Testis (tissue), 3 donors: ENCODE data around the gene HAAO. TPM values are rescaled to one million over a fixed set of nuclear protein-coding genes. Genes with fewer than 3 reads are reported as not detected.

Experiments used
- DNase-seq: peaks from one replicate; pipeline ENCODE4 v3.0.0-alpha.2; 2019
- H3K27ac ChIP-seq, 2 donors: fragments of 200-600 bp; sonication (generic); one replicate each; pipeline ENCODE4 v1.5.1; 2019
- H3K27me3 ChIP-seq: fragments of 200-600 bp; sonication (generic); one replicate; pipeline ENCODE4 v1.5.1; 2019
- H3K36me3 ChIP-seq: fragments of 200-600 bp; sonication (generic); one replicate; pipeline ENCODE4 v1.5.1; 2017; ENCODE audit warnings: low read depth; ENCODE audit errors: missing control alignments
- H3K4me1 ChIP-seq: fragments of 200-600 bp; sonication (generic); one replicate; pipeline ENCODE4 v1.5.1; 2019
- H3K4me3 ChIP-seq, 2 donors: fragments of 200-600 bp; sonication (generic); one replicate each; pipeline ENCODE4 v1.5.1; 2017 to 2019
- H3K9me3 ChIP-seq: fragments of 200-600 bp; sonication (generic); one replicate; pipeline ENCODE4 v1.5.1; 2017
- CTCF ChIP-seq, 3 experiments: fragments of 450-650 bp in 2 of 3; fragments of 200-600 bp in 1 of 3; sonication (generic) in 1 of 3; IDR thresholded peaks; one replicate each; pipeline ENCODE4 v1.5.1; 2016 to 2019; ENCODE audit warnings: antibody characterized with exemption in 3 of 3, mild to moderate bottlenecking in 2 of 3, moderate library complexity in 1 of 3
- POLR2A ChIP-seq: fragments of 450-650 bp; IDR thresholded peaks from one replicate; pipeline ENCODE4 v1.6.1; 2017; ENCODE audit warnings: antibody characterized with exemption, mild to moderate bottlenecking, moderate library complexity
- WGBS, 2 donors: methylation state at CpG; one replicate each; pipeline ENCODE4 v1.1.5; 2018; 5-methylcytosine and 5-hydroxymethylcytosine counted together
- intact Hi-C: fragments of 100-400 bp; cut with DNase I; formaldehyde crosslinking; loops from one replicate; pipeline ENCODE4 v1.15.1; 2023; ENCODE audit warnings: low total_unique reads
- polyA plus RNA-seq: library from polyadenylated mRNA; stranded (reverse); fragments of 350-450 nt; fragmentation: Illumina TruSeq; extraction: RNeasy Lipid Tissue Mini Kit (QIAGEN cat#74804); gene quantifications from one replicate; pipeline ENCODE4 v1.2.3, GENCODE V29; 2014; ENCODE audit warnings: low read depth, low replicate concordance; ENCODE audit not compliant: insufficient read depth
- total RNA-seq, 2 donors: library from RNA; depleted of rRNA; stranded (reverse); fragments of >200 nt; gene quantifications; one replicate each; pipeline ENCODE4 v1.2.3, GENCODE V29; 2016

Gene HAAO
- total and polyA plus RNA-seq, 3 donors from 2014 or later: 3.2 to 6.0 (median 5.3) TPM

- no peak for DNase-seq
- Histone ChIP-seq H3K27ac (no peak overlapping the region), H3K4me3 (no peak overlapping the region), H3K27me3 (no peaks in the 10 kb centered on the region), H3K4me1 (peaks cover 19% of the 10 kb centered on the region), H3K36me3 (no peaks in the 10 kb centered on the region), H3K9me3 (no peaks in the 10 kb centered on the region)
- TF ChIP-seq POLR2A: no peak
- TF ChIP-seq CTCF (IDR thresholded peaks at IDR 0.05): no peak
- intact Hi-C loops: no loop called here
- WGBS, 2 donors: 62 to 71% methylated on average over 2 of the region's 2 CpGs
Measured at GRCh38 chr2:42752314-42752713, 40.1 kb downstream of the HAAO start.

DNA sequence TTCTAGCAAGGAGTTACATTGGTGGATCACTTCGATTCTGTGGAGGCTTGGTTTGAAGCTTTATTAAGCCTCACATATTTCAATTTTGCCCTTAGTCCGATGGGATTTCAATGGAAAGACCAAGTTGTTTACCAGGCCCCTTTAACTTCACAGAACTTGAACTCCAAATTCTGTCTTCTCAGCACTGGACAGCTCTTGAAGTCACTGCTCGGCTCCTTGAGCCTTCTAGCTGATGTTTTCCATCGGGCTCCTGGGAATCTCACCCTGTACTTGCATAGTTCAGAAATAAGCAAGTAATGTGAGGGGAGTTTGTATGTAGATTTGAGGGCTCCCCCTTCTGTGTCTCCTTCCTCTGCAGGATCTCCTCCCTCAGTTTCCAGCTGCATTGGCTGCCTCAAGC is 43.5 kb downstream of the HAAO start:
- H3K36me3 ChIP-seq: no peaks in the 10 kb centered on the region
- no peak overlapping the region for H3K4me3 ChIP-seq
- no peak for TF ChIP-seq CTCF (IDR thresholded peaks at IDR 0.05)
- TF ChIP-seq POLR2A: no peak
- WGBS, 2 donors: 94% methylated on average over 4 of the region's 4 CpGs
- peaks cover 8% of the 10 kb centered on the region for H3K4me1 ChIP-seq
- H3K9me3 ChIP-seq: no peaks in the 10 kb centered on the region
- H3K27me3 ChIP-seq: no peaks in the 10 kb centered on the region
- no peak for DNase-seq
- intact Hi-C loops: no loop called here
- H3K27ac ChIP-seq: no peak overlapping the region

GRCh38 chr2:42747422-42747821 is 45.0 kb downstream of the HAAO start:
- 94 to 96% methylated on average over 3 of the region's 3 CpGs for WGBS, 2 donors
- TF ChIP-seq CTCF (IDR thresholded peaks at IDR 0.05) (no peak), POLR2A (no peak)
- no peak for DNase-seq

DNA sequence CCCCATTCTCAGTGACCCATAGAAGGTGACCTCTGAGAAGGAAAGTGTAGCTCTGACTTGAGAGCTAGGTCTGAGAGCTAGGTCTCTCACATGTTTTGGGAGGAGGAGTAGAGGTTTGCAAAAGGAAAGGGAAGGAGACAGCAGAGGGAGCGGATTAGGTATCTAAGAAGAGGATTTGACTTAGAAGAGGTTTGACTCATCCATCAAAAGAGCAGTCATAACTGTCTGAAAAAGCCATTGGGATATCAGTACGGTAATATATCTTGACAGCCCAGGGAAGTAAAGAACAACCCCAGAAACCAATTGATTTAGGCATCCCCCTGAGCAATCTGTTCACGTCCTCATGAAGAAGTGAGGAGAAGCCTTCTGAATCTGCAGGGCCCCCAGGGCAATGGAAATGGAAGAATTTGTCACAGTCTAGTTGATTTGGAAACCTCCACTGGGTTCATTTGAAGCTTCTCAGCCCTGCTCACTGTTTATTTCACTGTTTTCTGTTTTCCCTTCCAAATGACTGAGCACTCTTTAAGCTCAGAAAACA is 47.8 kb downstream of the HAAO start:
- Histone ChIP-seq H3K36me3 (no peaks in the 10 kb centered on the region), H3K9me3 (no peaks in the 10 kb centered on the region), H3K4me3 (no peak overlapping the region), H3K27me3 (no peaks in the 10 kb centered on the region), H3K27ac (no peak overlapping the region), H3K4me1 (no peaks in the 10 kb centered on the region)
- DNase-seq: no peak
- no peak for TF ChIP-seq CTCF (IDR thresholded peaks at IDR 0.05)
- TF ChIP-seq POLR2A: no peak
- 94 to 97% methylated on average over 3 of the region's 3 CpGs for WGBS, 2 donors
- intact Hi-C loops: no loop called here

More at GRCh38 chr2:42747422-42747821, 45.0 kb downstream of the HAAO start:
- H3K4me1 ChIP-seq: no peaks in the 10 kb centered on the region
- H3K27ac ChIP-seq: no peak overlapping the region
- no peaks in the 10 kb centered on the region for H3K27me3 ChIP-seq
- H3K9me3 ChIP-seq: no peaks in the 10 kb centered on the region
- H3K36me3 ChIP-seq: no peaks in the 10 kb centered on the region
- H3K4me3 ChIP-seq: no peak overlapping the region
- intact Hi-C loops: no loop called here

DNA sequence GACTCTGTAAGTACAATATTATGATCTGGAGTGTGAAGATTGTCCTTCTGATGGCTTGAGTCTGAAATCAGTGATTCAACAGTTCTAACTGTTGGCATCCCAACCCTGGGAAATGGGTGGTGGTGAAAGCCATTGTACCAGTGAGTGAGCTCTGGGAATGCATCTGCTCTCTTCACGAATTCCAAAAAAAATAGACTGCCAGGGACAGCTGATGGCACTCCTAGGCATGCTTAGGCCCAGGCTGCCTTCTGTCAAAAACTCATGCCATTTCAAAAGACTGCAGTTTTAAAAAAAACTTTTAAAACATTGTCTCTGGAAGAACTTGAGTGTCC is 48.8 kb downstream of the HAAO start:
- Histone ChIP-seq H3K9me3 (no peaks in the 10 kb centered on the region), H3K27me3 (no peaks in the 10 kb centered on the region), H3K4me1 (no peaks in the 10 kb centered on the region), H3K4me3 (no peak overlapping the region), H3K36me3 (no peaks in the 10 kb centered on the region), H3K27ac (no peak overlapping the region)
- TF ChIP-seq POLR2A: no peak
- no peak for TF ChIP-seq CTCF (IDR thresholded peaks at IDR 0.05)
- intact Hi-C loops: no loop called here
- 90 to 100% methylated on average over 1 of the region's 1 CpG for WGBS, 2 donors
- DNase-seq: no peak
